GM19397 (cell line): ENCODE measurements around the gene RASAL2.
"Not testable (repeated sequence)": the region's sequence is repeated elsewhere in the genome, so short reads cannot be mapped to it uniquely, and the experiment has no call there.

ENCODE experiments used
- ATAC-seq: cut with Tn5 transposase; IDR thresholded peaks from one replicate; pipeline ENCODE4 v1.9.1; 2021; ENCODE audit warnings: mild to moderate bottlenecking, moderate library complexity; ENCODE audit not compliant: unreplicated experiment

The RASAL2 gene

GRCh38 chr1:178273707-178274410, 180.0 kb downstream of the RASAL2 start:
- no peak for ATAC-seq

DNA sequence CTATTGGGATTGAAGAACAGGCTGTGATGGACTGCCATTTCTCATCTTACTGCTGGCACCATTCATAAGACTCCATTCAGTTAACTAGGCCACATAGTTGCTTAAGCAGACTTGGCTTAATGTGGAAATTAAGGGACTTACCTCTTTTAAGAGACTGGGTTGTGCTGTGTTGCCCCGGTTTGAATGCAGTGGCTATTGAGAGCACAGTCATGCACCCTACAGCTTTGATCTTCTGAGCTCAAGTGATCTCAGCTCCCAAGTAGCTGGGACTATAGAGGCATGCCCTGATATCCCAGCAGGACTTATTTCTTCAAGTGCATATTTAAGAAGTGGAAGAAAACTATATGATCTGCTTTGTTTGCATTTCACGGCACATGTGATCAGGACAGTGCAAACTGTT, 181.1 kb downstream of the RASAL2 start:
- no peak for ATAC-seq

- ATAC-seq, result no peak
Measured at GRCh38 chr1:178275553-178275952, 181.6 kb downstream of the RASAL2 start.

GRCh38 chr1:178277793-178278530, 184.1 kb downstream of the RASAL2 start:
- ATAC-seq, result no peak

GRCh38 chr1:178278916-178279686, 185.2 kb downstream of the RASAL2 start:
- no peak for ATAC-seq

DNA sequence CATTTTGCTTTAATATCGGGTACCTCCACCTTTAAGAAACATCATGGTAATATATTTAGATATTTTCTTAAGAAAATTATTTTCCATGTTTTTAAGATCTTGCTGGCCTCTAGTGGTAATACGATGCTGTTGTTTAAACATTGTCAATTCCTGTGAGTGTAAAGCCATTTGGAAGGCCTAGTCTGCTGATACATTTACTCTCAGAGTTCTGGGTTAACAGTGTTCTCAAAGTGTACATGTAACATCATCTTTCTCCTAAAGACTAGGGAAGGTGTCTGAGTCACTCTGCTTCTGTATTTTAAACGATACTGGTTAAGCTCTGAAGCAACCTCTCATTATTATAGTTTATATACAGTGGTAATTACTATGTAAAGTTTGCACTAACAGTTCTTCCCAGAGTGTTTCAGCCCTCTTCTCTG, 189.1 kb downstream of the RASAL2 start:
- no peak for ATAC-seq

GRCh38 chr1:178283409-178283808, 189.5 kb downstream of the RASAL2 start:
- no peak for ATAC-seq

- ATAC-seq, result no peak
Measured at GRCh38 chr1:178284058-178284457, 190.2 kb downstream of the RASAL2 start.

GRCh38 chr1:178291166-178291565, 197.3 kb downstream of the RASAL2 start:
- no peak for ATAC-seq

DNA sequence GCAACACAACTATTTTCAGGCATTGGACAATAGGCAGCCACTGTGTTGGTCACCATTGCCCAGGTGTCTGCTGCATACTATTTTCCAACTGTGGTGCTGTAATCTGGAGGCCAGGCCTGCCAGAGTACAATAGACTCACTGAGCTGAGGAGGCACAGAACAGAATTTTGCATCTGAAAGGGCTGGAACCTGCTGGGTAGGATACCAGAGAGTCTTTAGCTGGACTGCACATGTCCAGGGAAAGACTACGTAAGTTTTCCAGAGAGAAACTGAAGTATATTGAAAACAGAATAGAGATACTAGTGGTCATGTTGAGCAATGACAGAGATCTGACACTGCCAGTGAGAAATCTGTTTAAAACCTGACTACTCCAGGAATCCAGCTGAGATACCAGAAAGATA, 200.8 kb downstream of the RASAL2 start:
- ATAC-seq, result no peak

DNA sequence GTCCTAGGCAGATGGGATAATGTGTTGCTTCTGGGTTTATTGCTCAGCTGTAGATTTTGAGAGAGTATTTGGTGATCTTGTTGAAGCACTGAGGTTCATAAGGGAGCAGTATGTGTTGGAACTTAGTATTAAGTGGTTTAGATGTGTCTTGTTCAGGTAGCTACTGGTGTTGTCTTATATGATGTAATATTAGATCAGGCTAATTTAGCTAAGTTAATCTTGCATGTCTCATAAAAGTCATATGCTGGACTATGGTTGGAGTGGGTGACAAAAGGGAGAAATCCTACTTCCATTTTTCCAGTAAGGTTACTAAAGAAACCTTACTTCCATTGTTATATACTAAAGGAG, 206.4 kb downstream of the RASAL2 start:
- ATAC-seq, result no peak

DNA sequence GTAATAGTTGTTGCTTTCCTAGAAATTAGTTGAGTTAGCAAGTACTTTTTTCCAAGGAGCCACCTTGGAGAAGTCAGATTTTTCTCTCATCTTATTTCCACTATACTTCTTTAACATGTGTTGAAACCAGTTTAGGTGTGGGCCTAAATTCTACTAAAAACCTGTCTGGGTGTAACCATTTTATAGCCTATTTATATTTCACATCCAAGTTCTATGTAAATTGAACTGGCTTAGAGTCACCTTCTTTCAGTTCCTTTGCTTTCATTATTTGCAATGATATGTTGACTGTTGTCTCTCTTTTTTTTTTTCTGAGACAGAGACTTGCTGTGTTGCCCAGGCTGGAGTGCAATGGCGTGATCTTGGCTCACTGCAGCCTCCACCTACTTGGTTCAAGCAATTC, 207.2 kb downstream of the RASAL2 start:
- ATAC-seq, result no peak

GRCh38 chr1:178307264-178307663, 213.4 kb downstream of the RASAL2 start:
- no peak for ATAC-seq

GRCh38 chr1:178308438-178308837, 214.5 kb downstream of the RASAL2 start:
- no peak for ATAC-seq

DNA sequence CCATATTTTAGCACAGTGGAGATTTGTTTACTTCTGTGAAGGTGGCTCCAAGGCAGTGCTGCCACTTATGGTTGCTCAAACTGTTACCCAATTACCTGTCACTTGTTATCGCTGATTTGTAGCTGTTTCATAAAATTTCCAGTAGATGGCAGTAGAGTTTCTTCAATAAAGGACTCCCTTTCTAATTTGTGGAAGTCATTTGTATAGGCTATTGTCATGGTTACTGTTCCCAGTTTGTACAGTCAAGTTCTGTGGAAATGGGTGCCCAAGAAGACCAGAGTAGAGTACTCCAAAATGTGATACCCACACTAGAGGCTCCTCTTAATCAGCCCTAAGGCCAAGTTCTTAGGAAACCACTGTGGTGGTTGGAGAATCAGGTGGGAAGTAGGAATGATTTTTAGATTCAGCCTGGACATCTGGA, 216.8 kb downstream of the RASAL2 start:
- no peak for ATAC-seq

- ATAC-seq, result no peak
Measured at GRCh38 chr1:178311164-178311563, 217.3 kb downstream of the RASAL2 start.

DNA sequence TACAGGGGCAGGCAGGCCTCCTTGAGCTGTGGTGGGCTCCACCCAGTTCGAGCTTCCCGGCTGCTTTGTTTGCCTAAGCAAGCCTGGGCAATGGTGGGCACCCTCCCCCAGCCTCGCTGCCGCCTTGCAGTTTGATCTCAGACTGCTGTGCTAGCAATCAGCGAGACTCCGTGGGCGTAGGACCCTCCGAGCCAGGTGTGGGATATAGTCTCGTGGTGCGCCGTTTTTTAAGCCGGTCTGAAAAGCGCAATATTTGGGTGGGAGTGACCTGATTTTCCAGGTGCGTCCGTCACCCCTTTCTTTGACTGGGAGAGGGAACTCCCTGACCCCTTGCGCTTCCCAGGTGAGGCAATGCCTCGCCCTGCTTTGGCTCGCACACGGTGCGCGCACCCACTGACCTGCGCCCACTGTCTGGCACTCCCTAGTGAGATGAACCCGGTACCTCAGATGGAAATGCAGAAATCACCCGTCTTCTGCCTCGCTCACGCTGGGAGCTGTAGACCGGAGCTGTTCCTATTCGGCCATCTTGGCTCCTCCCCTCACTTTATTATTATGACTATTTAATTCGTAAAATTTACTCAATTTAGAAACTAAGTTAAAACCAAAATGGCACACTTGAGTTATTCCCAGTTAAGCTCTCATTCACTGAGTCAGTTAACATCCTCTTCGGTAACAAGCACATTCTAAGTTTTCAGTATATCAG, 226.5 kb downstream of the RASAL2 start:
- ATAC-seq, result not testable (repeated sequence)

- ATAC-seq, result no peak
Measured at GRCh38 chr1:178323067-178323466, 229.2 kb downstream of the RASAL2 start.

GRCh38 chr1:178324003-178324402, 230.1 kb downstream of the RASAL2 start:
- ATAC-seq, result no peak

DNA sequence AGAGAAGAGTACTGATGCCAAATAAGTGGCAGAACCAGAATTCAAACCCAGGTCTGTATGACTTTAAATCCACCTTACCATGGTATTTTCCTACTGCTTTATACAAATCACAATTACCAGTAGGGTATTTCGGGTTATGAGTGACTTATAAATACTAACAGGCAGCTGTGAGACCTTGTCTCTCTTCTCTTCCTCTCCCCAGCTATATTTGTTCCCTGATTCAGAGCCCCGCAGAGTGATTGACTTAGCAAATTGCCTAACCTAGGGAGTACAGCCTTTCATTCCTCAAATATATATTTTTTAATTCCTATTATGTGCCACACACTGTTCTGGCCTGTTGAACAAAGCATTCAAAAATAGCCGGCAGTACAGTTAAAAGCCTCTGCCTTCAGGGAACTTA, 234.8 kb downstream of the RASAL2 start:
- no peak for ATAC-seq

DNA sequence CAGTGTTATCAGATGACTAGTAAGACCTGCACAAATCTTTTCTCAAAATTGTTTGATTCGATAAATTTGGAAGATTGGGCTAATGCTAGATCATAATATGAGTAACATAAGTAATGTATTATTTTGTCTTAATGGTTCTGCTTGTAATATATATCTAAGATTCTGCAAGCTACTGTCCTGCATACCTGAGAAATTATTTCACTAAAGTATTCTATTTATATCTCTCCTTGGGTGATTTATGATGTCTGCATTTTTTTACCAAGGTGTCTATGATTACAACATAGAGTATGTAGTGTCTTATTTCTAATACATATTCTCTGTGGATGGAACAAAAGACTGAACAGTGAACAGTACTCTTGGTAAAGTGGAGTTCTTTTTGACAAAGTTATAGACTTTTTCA, 236.2 kb downstream of the RASAL2 start:
- no peak for ATAC-seq
